Endothelial cell of umbilical vein (primary cell): ENCODE measurements around the gene TMPRSS13. TPM values are rescaled to one million over a fixed set of nuclear protein-coding genes. Genes with fewer than 3 reads are reported as not detected.

Source experiments
- BruUV-seq: library from RNA; stranded (reverse); fragments of 400-500 nt; replicated peaks from 2 replicates; lab custom pipeline; 2021; lab: Mats Ljungman, UMichigan
- CTCF ChIA-PET: fragments of 300-600, 350-600 bp; sonication (Branson Sonifier 250); formaldehyde crosslinking; loops from one replicate; lab custom pipeline; 2021; ENCODE audit warnings: antibody characterized with exemption, inconsistent platforms; lab: Charles Lee
- POLR2A ChIA-PET: fragments of 300-600, 350-600 bp; sonication (Branson Sonifier 250); formaldehyde crosslinking; loops from one replicate; lab custom pipeline; 2021; ENCODE audit warnings: antibody characterized with exemption, inconsistent platforms; lab: Charles Lee
- DNase-seq: peaks from one replicate; pipeline ENCODE4 v3.0.0-alpha.2; 2011; ENCODE audit warnings: low read depth, low spot score
- FAIRE-seq: peaks from 2 replicates; lab custom pipeline; 2011; peaks lifted over from hg19 to GRCh38; lab: Jason Lieb, UNC
- H2AFZ ChIP-seq: 2 replicates; pipeline ENCODE4 v1.6.0; 2012; ENCODE audit warnings: low read depth, low read length, control low read depth, inconsistent platforms
- H3K27ac ChIP-seq: 2 replicates; pipeline ENCODE4 v1.5.1; 2011; ENCODE audit warnings: low read depth, mild to moderate bottlenecking, control low read depth, low read length, moderate library complexity; ENCODE audit not compliant: insufficient read depth
- H3K27me3 ChIP-seq, 2 experiments: 2 replicates each; pipeline versions ENCODE4 v1.6.0 to v1.6.1; 2011; ENCODE audit warnings: low read length in 2 of 2, mixed read lengths in 1 of 2; ENCODE audit not compliant: control insufficient read depth in 2 of 2, insufficient read depth in 2 of 2
- H3K36me3 ChIP-seq, 2 experiments: 2 replicates in 1 of 2; 3 replicates in 1 of 2; pipeline ENCODE4 v1.5.1; 2011; ENCODE audit warnings: low read length in 2 of 2, mild to moderate bottlenecking in 1 of 2, moderate library complexity in 1 of 2; ENCODE audit not compliant: control insufficient read depth in 2 of 2, insufficient read depth in 2 of 2; ENCODE audit errors: extremely low read depth in 1 of 2
- H3K4me1 ChIP-seq: 3 replicates; pipeline ENCODE4 v1.5.1; 2011; ENCODE audit warnings: mild to moderate bottlenecking, low read length; ENCODE audit not compliant: control insufficient read depth, insufficient read depth; ENCODE audit errors: extremely low read depth
- H3K4me2 ChIP-seq: 2 replicates; pipeline ENCODE4 v1.6.1; 2011; ENCODE audit warnings: low read length, control low read depth, mixed read lengths; ENCODE audit not compliant: insufficient read depth
- H3K4me3 ChIP-seq, 3 experiments: fragments of 200-600 bp in 1 of 3; sonication (generic), shearing (Covaris generic) in 1 of 3; replicated peaks in 1 of 3; 2 replicates each; pipeline ENCODE4 v1.5.1; 2011 to 2016; ENCODE audit warnings: control low read depth in 3 of 3, low read length in 3 of 3, mild to moderate bottlenecking in 2 of 3, inconsistent platforms in 1 of 3, low read depth in 1 of 3, moderate library complexity in 1 of 3; ENCODE audit not compliant: insufficient read depth in 1 of 3
- H3K79me2 ChIP-seq: 2 replicates; pipeline ENCODE4 v1.6.0; 2012; ENCODE audit warnings: low read length, inconsistent platforms; ENCODE audit not compliant: control insufficient read depth, insufficient read depth
- H3K9ac ChIP-seq: replicated peaks from 2 replicates; pipeline ENCODE3; 2011; ENCODE audit warnings: low read length, control low read depth; ENCODE audit not compliant: insufficient read depth; ENCODE audit errors: extremely low read depth
- H3K9me1 ChIP-seq: replicated peaks from 3 replicates; pipeline ENCODE4 v1.6.0; 2011; ENCODE audit warnings: mild to moderate bottlenecking, low read length; ENCODE audit not compliant: control insufficient read depth, insufficient read depth; ENCODE audit errors: extremely low read depth
- H3K9me3 ChIP-seq: replicated peaks from 2 replicates; pipeline ENCODE4 v1.5.1; 2012; ENCODE audit warnings: low read length, inconsistent platforms; ENCODE audit not compliant: control insufficient read depth, insufficient read depth
- H4K20me1 ChIP-seq: replicated peaks from 2 replicates; pipeline ENCODE3; 2011; ENCODE audit warnings: mild to moderate bottlenecking, low read length; ENCODE audit not compliant: control insufficient read depth, insufficient read depth; ENCODE audit errors: extremely low read depth
- CTCF ChIP-seq, 2 donors: IDR thresholded peaks; 1 replicate in 1 of 2; 2 replicates in 1 of 2; pipeline ENCODE4 v1.5.1; 2011; ENCODE audit warnings: low read length in 2 of 2, mild to moderate bottlenecking in 2 of 2, moderate library complexity in 2 of 2, control low read depth in 1 of 2, inconsistent platforms in 1 of 2, low read depth in 1 of 2; ENCODE audit not compliant: insufficient read depth in 1 of 2; ENCODE audit errors: extremely low read depth in 1 of 2
- EZH2 ChIP-seq: IDR thresholded peaks from 2 replicates; pipeline ENCODE4 v1.6.1; 2012; ENCODE audit warnings: borderline replicate concordance, low read depth, mild to moderate bottlenecking, moderate library complexity, low read length, inconsistent platforms; ENCODE audit not compliant: severe bottlenecking
- FOS ChIP-seq: IDR thresholded peaks from 2 replicates; pipeline ENCODE4 v1.6.1; 2011; ENCODE audit warnings: mild to moderate bottlenecking, low read length, moderate library complexity, borderline replicate concordance; ENCODE audit not compliant: insufficient read depth
- GATA2 ChIP-seq: IDR thresholded peaks from 2 replicates; pipeline ENCODE4 v1.7.0; 2011; ENCODE audit warnings: low read depth, mild to moderate bottlenecking, moderate library complexity, mixed read lengths, low read length; ENCODE audit not compliant: insufficient read length, insufficient read depth
- JUN ChIP-seq: IDR thresholded peaks from 2 replicates; pipeline ENCODE4 v1.6.1; 2011; ENCODE audit warnings: borderline replicate concordance, low read depth; ENCODE audit not compliant: insufficient read length, insufficient read depth
- MAX ChIP-seq: IDR thresholded peaks from 2 replicates; pipeline ENCODE4 v1.6.1; 2011; ENCODE audit not compliant: insufficient read depth, insufficient read length
- MYC ChIP-seq: IDR thresholded peaks from one replicate; pipeline ENCODE4 v1.6.1; 2011; ENCODE audit warnings: mild to moderate bottlenecking, low read depth, low read length
- POLR2A ChIP-seq: IDR thresholded peaks from 2 replicates; pipeline ENCODE4 v1.6.1; 2012; ENCODE audit warnings: low read depth, mild to moderate bottlenecking, control low read depth, low read length
- POLR2AphosphoS5 ChIP-seq: IDR thresholded peaks from 2 replicates; pipeline ENCODE4 v1.6.1; 2012; ENCODE audit warnings: low read depth, mild to moderate bottlenecking, control low read depth, low read length, moderate library complexity; ENCODE audit not compliant: insufficient read depth
- dilution Hi-C: fragments of 300-500 bp; cut with MboI; formaldehyde crosslinking; loops from one replicate; pipeline ENCODE4 v1.15.0; 2019; ENCODE audit warnings: low sequenced_read_pairs; ENCODE audit not compliant: extremely low pct_ligation_motif_present
- intact Hi-C: fragments of 100-400 bp; cut with micrococcal nuclease; formaldehyde crosslinking; loops from one replicate; pipeline ENCODE4 v1.10.0; 2022
- polyA plus RNA-seq, 4 experiments: library from polyadenylated mRNA; depleted of rRNA in 3 of 4; stranded (reverse) in 3 of 4; unstranded in 1 of 4; fragments of >200 nt; gene quantifications; 2 replicates each; pipeline versions ENCODE4 v1.2.1 to v1.2.3, GENCODE V29; 2011 to 2012; ENCODE audit warnings: missing spikeins in 1 of 4
- total RNA-seq: library from RNA; stranded (reverse); gene quantifications from 2 replicates; pipeline ENCODE4 v1.2.3, GENCODE V29; 2021

The TMPRSS13 gene
- total and polyA plus RNA-seq, 2 donors (not counting 3 experiments of a cell fraction or from before 2014, with no cell fraction given) = 0.22 to 0.46 TPM

- Histone ChIP-seq H3K4me2 (no peak overlapping the region), H3K9ac (no peak overlapping the region), H2AFZ (no peak overlapping the region), H3K79me2 (no peaks in the 10 kb centered on the region), H3K4me1 (no peaks in the 10 kb centered on the region), H3K27ac (no peak overlapping the region), H3K27me3 (peaks cover 68 to 70% of the 10 kb centered on the region in 2 experiments), H3K9me1 (no peaks in the 10 kb centered on the region), H3K9me3 (no peaks in the 10 kb centered on the region), H3K36me3 (no peaks in the 10 kb centered on the region), H4K20me1 (no peaks in the 10 kb centered on the region), H3K4me3 (no peak overlapping the region)
- FAIRE-seq (no peak), DNase-seq (no peak)
- dilution Hi-C loops (no loop called here), intact Hi-C loops (no loop called here)
- TF ChIP-seq POLR2AphosphoS5 = no peak
- no peak for TF ChIP-seq GATA2
- ChIA-PET POLR2A (no interaction called here), CTCF (interaction anchor here (1.3 to 1.8 kb wide), 2 partner anchors 70 to 450 kb away, joined by 3 to 7 read pairs; no protein-coding TSS in a partner anchor)
- no TSS peak for BruUV-seq
Observed at GRCh38 chr11:117877120-117877784, 52.0 kb downstream of the TMPRSS13 start.

GRCh38 chr11:117876341-117877119 is 52.7 kb downstream of the TMPRSS13 start, which contains the start of gene FXYD6:
FXYD6 (minus strand) TSS chr11:117876658; CDS start chr11:117842776, 33,882 bp downstream.
- Histone ChIP-seq H3K9ac (no peak within 1 kb of the TSS), H4K20me1 (no peaks in the 10 kb centered on the region), H3K9me1 (no peaks in the 10 kb centered on the region), H3K4me1 (no peaks in the 10 kb centered on the region), H3K9me3 (no peaks in the 10 kb centered on the region), H3K36me3 (no peaks in the 10 kb centered on the region), H2AFZ (no peak within 1 kb of the TSS), H3K4me2 (peak within 1 kb of the TSS; percentile 8), H3K79me2 (no peaks in the 10 kb centered on the region), H3K4me3 (peak within 1 kb of the TSS in 1 of 3 experiments; percentile 10), H3K27ac (no peak within 1 kb of the TSS), H3K27me3 (peaks cover 66 to 68% of the 10 kb centered on the region in 2 experiments)
- FAIRE-seq = no peak
- POLR2A ChIA-PET = no interaction called here
- CTCF ChIA-PET = interaction anchor here (0.6 to 1.8 kb wide), 3 partner anchors 70 to 450 kb away, joined by 3 to 7 read pairs (median 3); no protein-coding TSS in a partner anchor
- no peak for DNase-seq
- BruUV-seq = no TSS peak
- intact Hi-C loops (no loop called here), dilution Hi-C loops (no loop called here)
- TF ChIP-seq EZH2 (peak; percentile 59), JUN (no peak), POLR2AphosphoS5 (no peak), MYC (no peak), MAX (no peak), CTCF (IDR thresholded peaks at IDR 0.05; ENCODE audit: extremely low read depth in 1 of 2, insufficient read depth in 1 of 2, low read depth in 1 of 2, low read length in 2 of 2) (no peak), GATA2 (no peak), POLR2A (no peak), FOS (no peak)
